Activated CD8-positive, alpha-beta memory T cell treated with anti-CD3 and anti-CD28 coated beads, Interleukin-2, amount 50 U/mL, for 1 hour (primary cell): ENCODE data around the gene PSG1.
"Not testable (repeated sequence)": the region's sequence is repeated elsewhere in the genome, so short reads cannot be mapped to it uniquely, and the experiment has no call there.

ENCODE experiments used
- DNase-seq: peaks from one replicate; pipeline ENCODE4 v3.0.0-alpha.2; 2020; ENCODE audit errors: extremely low read depth

The PSG1 gene

GRCh38 chr19:42821306-42821977, 58.1 kb downstream of the PSG1 start:
- DNase-seq, result not testable (repeated sequence)

GRCh38 chr19:42819960-42820650, 59.4 kb downstream of the PSG1 start:
- DNase-seq, result not testable (repeated sequence)

DNA sequence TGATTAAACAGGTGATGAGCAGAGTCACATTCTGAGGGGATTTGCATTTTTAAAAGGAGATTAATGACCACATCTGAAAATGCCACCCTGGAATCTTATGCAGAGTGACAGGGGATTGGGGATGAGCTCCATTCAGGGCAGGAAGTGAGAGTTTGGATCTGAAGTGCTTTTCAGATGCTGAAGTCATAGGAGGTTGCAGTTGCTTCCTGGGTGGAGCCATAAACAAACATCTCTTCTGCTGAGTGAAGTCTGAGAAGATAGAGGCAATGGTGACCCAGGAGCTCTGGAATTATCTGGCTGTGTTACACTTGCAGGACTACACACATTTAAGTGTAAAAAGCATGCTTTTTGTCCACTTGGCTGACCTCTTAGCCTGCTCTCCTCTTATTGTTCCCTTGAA, 62.6 kb downstream of the PSG1 start:
- no peak for DNase-seq
